Activated CD4-positive, CD25-positive, alpha-beta regulatory T cell treated with anti-CD3 and anti-CD28 coated beads, Interleukin-2, amount 50 U/mL, for 16 hours (primary cell): Measurements from ENCODE around the gene TTC9C.
"Not testable (repeated sequence)": the region's sequence is repeated elsewhere in the genome, so short reads cannot be mapped to it uniquely, and the experiment has no call there.

ENCODE experiments used
- DNase-seq: peaks from one replicate; pipeline ENCODE4 v3.0.0-alpha.2; 2020; ENCODE audit warnings: low read depth, low spot score

Gene TTC9C

DNA sequence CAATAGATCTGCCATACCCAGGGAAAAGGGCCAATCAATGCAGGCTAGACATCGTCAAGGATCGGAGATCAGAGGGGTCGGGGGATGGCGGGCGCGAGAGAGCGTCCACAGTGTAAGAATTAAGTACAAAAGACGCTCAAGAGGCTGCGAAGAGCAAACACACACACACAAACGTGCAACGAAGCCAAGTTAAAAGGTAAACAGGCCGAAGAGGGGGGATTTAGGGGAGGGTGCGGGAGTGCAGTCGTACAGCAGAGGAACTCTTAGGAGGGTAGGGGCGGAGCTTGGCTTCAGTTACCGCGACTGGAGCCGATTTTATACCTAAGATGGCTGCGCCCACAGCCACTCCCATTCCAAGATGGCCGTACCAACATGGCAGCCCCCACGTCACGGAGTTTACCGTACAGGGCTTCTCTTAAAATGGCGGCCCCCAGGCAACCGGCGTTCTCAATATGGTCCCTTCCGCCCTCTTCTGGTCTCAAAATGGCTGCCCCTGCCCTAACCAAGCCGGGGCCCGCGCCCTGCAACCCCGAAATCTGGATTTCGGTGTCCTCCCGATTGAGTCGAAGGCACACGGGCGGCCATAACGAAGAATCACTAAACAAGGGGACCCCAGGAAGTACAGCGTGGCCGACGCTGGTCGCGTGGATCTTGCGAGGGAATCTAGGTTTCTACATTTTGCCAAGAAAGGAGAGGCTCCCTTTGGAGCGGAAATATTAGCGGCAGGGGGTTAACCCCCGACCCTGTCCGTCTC is 18.9 kb upstream of the TTC9C start:
- peak; percentile 94 for DNase-seq

DNA sequence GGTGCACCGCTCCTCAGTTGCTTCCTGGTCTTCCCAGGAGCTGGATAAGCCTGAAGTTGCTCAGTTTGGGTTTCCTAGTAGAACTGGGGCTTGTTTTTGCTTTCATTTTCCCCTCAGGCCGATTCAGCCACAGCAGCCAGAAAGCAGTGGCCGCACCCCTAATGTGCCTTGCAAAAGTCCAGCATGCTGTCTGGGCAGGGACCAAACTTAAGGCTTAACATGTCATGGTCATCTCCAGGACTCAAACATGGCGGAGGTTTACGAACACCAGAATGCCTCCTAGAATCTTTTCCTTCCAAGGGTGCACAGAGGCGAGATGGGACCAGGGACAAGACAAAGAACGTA is 18.3 kb upstream of the TTC9C start:
- DNase-seq = no peak

DNA sequence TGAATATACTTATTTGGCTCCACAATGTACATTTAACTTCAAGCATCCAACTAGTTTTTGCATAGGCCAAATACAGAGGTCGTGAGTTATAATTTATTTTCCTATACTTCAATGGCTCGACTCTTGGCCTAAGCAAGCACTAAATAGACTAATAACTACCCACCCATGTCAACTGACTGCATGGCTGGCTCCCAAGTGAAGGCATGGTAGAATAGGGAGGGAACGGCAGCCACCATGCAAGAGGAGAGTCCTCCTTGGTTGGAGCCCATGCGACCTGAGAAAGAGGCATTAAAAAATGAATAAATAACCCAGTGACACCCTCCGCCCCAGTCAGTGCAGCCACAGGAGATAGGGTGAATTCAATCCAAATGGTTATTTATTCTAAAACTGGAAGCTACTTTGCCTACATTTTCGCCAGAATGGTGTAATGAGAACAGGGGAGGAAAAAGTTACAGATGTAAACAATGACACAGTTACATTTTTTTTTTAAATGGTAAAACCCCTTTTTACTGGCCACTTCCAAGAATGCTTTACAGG is 15.9 kb upstream of the TTC9C start:
- DNase-seq = no peak

DNA sequence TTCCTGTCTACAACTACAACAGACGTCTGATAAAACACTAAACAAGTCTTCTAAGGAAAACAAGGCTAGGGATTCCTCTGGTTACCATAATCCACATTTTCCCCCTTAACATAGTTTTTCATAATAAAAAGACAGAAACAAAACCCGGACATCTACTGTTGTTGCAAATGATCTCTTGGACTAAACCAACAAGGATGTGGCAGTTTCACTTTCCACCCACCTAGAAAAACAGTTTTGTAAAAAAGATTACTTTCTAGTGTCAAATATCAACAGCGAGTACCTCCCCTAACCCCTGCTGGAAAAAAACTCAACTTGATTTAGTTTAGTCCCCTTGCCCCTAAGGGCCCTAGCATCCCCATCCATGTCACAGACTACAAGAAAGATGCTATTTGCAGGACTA is 15.4 kb upstream of the TTC9C start:
- DNase-seq = no peak

DNA sequence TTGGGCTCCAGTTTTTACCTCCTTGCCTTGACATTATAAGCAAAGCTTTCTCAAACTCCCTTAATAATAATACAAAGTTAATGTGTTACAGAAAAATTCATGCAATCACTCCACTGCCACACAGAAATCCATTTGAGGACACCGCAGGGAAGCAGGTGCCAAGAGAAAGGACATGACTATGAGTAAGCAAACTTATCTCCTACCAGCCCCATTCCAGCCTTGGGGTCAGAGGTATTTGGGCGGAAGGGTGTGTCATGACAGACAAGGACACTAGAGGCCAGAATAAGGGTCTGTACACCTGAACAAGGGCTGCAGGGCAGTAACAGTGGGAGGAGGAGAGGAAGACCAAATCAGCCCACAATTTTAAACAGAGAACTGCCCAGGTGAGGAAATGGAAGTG is 14.9 kb upstream of the TTC9C start:
- DNase-seq = no peak

DNA sequence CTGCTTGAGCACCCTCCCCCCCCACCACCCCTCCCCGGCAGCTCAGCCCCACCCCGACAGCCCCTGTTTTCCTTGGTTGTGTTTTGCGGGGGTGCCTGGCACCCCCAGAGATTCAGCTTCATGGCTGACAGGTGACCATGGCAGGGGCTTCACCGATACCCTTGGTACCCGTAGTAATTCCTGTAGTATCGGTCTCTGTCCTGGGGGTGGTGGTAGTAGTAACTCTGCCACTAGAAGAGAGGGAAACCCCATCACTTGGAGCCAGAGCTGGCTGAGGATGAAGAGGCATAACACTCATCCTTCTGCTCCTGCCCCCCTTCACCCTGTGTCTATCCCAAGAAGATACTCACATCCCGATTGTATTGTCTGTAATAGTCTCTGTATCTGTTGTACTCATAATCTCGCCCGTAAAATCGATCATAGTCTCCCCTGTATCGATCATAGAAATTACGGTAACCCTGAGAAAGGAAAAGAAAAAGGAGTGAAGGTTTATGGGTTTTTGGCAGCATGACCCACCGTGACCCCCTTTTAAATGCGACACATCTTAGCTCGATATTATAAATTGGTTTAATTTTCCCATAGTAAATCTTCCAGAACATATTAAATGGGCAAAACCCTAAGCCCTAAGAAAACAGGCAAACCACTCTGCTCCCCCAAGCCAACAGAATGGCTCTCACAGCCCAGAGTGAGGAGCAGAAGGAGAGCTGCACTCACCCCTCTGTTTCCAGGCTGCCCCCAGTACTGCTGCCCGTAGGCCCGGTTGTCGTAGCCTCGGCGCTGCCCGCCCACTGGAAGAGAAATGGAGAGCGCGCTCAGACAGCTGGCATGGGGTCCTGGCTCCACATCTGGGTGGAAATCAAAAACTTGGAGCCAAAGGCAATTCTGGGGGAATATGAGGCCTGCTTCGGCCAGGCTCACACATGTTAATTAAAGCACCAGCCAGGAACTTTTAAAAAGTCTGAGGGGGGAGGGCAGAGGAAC is 12.8 kb upstream of the TTC9C start:
- no peak for DNase-seq

DNA sequence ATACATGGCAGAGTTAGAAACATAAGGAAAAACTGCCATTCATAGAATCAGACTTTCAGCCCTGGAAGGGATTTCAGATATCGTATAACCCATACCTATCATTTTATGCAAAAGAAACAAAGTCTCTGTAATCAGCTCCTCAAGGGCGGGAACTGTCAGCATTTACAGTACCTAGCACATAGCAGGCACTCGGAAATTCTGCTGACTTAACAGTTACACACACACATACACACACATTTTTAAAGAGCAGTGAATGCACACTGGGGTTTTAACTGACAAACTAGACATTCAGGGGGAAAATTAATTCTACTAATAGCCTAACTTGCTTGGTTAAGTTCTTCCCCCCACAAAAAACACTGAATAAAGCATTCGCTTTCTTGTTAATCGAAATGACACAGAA is 12.1 kb upstream of the TTC9C start:
- no peak for DNase-seq

DNA sequence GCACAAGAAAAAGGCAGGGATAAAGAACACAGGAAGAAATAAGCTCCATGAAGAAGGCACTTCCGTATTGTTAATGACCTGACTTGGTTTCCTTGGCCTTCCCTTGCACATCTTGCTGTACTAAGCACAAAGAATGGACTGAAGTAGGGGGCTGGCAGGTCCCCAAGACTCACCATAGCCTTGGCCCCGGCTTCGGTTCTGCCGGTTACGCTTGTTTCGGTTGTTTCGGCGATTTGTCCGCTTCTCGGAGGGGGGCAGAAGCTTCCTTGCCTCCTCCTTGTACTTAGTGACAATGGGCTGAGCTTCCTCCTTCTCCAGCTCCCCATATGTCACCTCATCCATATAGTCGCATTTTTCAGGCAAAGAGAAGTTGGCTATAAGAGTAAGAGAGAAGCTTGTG is 11.5 kb upstream of the TTC9C start:
- DNase-seq = no peak

DNA sequence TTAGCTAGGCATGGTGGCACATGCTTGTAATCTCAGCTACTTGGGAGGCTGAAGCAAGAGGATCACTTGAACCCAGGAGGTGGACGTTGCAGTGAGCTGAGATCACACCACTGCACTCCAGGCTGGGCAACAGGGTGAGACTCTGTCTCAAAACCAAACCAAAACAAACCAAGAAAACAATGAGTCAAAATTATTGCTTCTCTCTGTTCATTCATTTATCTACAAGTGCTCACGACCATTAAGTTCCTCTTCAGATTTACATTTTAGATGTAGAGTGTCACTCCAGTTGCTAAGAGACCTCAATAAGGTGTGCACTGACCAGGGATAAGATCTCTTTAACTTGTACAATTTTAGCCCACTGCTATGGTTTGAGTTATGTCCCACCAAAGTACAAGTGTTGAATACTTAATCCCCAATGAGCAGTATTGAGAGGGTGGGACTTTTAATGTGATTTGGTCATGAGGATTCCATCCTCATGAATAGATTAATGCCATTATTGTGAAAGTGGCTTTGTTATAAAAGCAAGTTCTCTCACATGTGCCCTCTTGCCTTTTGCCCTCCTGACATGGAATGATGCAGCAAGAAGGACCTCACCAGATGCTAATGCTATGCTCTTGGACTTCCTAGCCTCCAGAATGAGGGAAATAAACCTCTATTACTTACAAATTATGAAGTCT is 8.8 kb upstream of the TTC9C start:
- DNase-seq = no peak

DNA sequence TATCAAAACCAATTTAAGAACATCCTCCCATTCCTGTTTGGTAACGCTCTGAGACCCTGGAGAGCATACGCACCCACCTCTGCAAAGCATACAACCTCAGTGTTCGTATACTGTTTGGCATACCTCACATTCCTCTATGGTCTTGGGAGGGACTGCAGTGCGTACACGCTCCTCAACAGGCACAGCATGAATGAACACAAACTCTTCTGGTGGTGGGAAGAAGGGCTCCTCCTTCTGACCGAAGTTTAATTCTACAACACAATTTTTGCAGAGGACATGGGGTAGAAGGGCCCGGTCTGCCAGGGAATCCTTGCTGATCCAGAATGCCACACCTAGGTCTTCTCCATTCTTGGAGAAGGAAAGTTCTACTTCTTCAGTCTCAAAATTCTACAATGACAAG is 6.3 kb upstream of the TTC9C start:
- DNase-seq = no peak

DNA sequence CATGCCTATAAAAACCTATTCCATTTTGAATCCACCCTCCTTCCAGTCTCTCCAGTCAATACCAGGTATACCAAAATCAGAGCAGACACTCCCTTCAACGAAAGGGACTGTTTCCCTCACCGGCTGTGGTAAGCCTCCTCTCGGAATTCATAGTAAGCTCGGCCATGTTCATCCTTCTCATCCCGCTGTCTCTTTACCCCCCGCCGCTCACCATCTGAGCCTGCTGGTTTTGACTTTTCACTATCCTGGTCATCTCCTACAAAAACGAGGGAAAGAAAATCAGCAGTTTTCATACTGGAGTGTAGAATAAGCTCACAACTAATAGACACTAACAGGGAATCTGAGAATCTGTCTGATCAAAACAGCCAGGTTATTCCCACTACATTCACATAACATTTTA is 4.1 kb upstream of the TTC9C start:
- DNase-seq = no peak

DNA sequence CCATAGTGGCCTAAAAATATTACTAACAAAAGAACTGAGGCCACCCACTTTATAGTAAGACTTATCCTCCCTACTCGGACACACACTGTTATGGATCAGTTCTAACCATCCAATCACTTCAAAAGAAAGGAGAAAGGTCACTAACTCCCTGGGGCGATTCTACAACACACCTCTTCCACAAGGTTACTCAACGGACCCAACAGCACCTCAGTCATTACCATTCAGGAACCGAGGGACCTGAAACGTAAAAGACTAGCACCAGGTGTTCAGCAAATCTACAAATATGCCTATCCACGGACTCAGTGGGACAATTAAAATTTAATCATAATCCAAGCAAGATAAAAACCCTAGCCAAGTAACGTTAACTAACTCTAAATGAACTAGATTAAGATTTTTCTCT is 2.6 kb upstream of the TTC9C start:
- no peak for DNase-seq

DNA sequence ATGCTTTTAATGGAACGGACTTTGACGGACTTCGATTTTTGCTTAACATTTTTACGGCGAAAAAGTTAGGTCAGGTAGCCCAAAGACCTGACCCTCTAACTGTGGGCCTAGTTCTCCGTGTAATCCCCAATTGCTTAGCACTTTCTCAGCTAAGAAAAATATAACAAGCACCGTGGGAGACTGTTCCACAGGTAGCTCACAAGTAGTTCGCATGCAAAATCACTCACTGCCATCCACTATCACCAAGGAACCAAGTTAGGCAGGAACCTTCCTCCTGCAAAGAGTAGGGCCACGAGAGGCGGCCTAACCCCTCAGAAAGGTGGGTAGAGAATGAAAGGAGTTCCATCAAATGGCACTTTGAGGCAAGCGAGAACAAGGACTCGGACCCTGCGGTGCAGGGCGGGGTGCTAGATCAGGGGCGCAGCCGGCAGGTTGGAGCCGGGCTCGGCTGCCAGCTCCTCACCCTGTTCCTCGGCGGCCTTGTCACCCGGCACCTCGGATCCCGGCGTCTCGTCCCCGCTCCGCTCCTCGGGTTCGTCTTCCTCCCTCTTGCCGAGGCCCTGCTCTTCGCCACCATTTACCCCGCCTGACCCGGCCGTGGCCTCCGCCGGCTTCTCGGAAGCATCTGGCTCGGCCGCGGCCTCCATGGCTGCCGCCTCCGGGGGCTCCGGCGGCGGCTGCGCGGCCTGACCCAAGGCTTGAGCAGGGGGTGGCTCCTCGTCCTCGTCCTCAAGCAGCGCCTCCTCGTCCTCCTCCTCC is 2.0 kb upstream of the TTC9C start:
- DNase-seq = no peak

DNA sequence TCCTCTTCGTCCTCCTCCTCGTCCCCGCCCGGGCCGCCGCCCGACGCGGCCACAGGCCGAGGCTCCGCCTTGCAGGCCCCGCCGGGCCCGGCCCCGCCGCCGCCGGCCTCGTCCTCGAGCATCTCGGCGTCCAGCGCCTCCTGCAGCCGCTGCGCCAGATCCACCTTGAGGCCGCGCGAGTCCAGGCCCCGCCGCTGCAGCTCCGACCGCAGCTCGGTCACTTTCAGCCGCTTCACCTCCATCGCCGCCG is 1.4 kb upstream of the TTC9C start:
- DNase-seq = no peak

DNA sequence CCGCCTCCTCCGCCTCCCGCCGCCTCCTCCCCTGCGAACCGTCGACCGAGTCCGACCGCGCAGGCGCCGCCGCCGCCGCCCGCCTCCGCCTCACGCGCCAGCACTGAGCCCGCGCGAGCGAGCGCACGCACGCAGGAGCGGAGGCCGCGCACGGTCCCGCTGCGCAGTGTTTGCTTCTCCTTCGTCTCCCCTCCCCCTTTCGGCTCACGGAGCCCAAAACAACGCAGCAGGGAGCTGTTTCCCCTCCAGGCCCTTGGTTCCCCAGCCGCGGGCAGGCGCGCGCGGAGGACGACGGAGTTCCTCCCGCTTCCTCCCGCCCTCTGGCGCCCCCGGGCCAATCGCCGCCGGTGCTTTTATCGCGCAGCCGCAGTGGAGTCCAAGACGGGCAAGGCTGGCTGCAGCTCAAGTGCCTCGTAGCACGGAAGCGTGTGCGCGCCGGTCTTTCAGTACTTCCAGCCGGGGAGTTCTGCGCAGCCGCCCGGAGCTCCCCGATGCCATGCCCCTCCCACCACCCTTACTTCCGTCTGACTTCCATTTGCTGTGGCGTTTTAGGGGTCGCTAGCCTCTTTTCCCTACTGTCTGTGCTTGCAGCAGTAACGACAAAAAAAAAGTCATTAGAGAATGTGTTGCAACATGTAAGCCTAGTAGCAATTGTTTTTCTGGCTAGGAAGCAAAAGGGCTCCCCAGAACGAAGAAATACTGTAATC is 968 bp upstream of the TTC9C start, which contains the start of gene HNRNPUL2:
Gene HNRNPUL2, minus strand, starts transcription at position 293 of the 707 bp plus-strand sequence. CDS start 301 bp downstream, outside the sequence.
- peak; percentile 99 for DNase-seq

DNA sequence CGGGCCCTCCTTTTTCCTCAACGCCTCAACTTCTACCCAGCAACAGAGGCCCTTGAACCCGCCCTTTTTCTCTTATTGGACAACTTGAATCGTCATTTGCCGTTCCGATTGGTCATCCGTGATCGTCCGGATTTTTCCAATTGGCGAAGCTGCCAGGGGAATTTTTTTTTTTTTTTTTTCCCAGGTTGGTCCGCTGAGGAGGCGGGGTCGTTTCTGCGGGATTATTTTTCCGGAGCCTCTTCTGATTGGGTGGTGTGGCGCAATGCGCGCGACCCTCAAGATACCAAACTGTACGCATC is 465 bp upstream of the TTC9C start:
- peak; percentile 76 for DNase-seq

DNA sequence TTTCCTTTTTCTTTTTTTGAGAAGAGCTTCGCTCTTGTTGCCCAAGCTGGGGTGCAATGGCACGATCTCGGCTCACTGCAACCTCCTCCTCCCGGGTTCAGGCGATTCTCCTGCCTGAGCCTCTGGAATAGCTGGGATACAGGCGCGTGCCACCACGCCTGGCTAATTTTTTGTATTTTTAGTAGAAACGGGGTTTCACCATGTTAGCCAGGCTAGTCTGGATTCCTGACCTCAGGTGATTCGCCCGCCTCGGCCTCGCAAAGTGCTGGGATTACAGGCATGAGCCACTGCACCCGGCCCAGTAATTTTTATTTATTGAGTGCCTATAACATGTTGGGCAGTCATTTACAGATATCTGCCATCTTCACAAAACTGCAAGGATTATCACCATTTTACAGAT is 1.8 kb downstream of the TTC9C start:
- not testable (repeated sequence) for DNase-seq

DNA sequence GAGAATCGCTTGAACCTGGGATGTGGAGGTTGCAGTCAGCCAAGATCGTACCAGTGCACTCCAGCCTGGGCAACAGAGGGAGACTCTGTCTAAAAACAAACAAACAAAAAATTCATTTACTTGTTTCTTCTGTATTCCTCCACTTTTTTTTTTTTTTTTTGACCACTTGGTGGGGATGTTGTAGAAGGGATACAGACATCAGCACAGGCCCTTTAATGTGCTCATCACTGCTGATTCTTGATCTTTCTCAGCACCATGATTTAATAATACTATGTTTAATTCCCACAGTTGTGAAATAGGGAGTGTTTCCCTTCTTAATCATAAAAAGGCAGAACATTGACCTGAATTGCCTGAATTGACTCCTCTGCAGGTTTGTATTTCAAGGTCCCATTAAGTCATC is 4.5 kb downstream of the TTC9C start:
- DNase-seq = no peak

DNA sequence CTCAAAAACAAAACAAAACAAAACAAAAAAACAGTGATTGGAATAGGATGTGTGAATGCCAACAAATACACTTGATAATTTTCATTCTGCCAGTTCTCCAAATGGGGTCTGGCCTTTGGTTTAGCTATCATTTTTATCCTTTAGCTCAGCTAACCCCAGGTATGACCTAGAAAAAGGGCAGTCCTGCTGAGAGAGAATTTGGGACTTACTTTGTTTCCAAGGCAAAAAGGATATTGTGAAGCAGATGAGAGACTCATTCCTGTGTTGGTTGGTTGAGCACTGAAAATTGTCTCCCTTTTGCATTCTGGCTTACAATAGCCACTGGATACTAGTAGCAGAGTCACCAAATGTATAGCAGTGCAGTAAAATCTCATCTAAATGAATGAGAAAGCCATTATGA is 8.9 kb downstream of the TTC9C start:
- DNase-seq = no peak

DNA sequence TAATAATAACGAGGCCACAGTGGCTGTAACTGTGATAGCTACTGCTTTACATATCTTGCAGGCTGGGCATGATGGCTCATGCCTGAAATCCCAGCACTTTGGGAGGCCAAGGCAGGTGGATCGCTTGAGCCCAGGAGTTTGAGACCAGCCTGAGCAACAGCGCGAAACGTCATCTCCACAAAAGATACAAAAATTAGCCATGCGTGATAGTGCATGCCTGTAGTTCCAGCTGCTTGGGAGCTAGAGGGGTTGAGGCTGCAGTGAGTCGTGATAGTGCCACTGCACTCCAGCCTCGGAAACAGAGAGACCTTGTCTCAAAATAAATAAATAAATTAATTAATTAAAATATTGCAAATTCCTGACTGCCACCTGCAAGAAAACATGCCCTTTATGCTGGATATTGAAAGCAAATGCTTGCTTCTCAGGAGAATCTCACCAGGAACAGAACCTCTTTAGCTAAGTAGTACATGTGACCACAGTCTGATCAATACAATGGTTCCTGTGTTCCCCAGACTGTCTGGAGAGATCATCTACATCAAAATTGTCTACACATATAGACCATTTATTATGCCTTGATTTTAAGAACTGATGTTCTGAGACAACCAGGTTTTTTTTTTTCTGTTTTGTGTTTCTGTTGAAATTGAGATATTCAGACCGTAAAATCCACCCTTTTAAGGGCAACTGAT is 19.3 kb downstream of the TTC9C start:
- no peak for DNase-seq

DNA sequence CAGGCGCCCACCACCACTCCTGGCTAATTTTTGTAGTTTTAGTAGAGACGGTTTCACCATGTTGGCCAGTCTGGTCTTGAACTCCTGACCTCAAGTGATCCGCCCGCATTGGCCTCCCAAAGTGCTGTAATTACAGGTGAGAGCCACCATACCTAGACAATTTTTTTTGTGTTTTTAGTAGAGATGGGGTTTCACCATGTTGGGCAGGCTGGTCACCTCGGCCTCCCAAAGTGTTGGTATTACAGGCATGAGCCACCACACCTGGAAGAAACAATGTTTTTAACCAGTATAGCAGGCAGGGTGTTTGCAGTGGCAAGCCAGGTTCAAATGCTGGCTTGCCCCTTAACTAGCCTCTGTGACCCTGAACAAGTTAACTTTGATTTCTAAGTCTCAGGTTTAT is 21.6 kb downstream of the TTC9C start:
- not testable (repeated sequence) for DNase-seq
